ENCODE measurements around the gene RIMS3.

Gene RIMS3

GRCh38 chr1:40606978-40607377 is 58.5 kb downstream of the RIMS3 start:
- H3K4me3 ChIP-seq (ENCODE audit: low read depth, low read length) = no peak overlapping the region
- no peak for TF ChIP-seq CTCF (IDR thresholded peaks at IDR 0.05; ENCODE audit: borderline replicate concordance, insufficient read depth, low read depth, low read length)

GRCh38 chr1:40606194-40606593 is 59.3 kb downstream of the RIMS3 start:
- no peak overlapping the region for H3K4me3 ChIP-seq (ENCODE audit: low read depth, low read length)
- no peak for TF ChIP-seq CTCF (IDR thresholded peaks at IDR 0.05; ENCODE audit: borderline replicate concordance, insufficient read depth, low read depth, low read length)

- no peak overlapping the region for H3K4me3 ChIP-seq (ENCODE audit: low read depth, low read length)
- TF ChIP-seq CTCF (IDR thresholded peaks at IDR 0.05; ENCODE audit: borderline replicate concordance, insufficient read depth, low read depth, low read length) = no peak
Measured at GRCh38 chr1:40599926-40600325, 65.6 kb downstream of the RIMS3 start.

GRCh38 chr1:40595623-40596022 is 69.9 kb downstream of the RIMS3 start:
- TF ChIP-seq CTCF (IDR thresholded peaks at IDR 0.05; ENCODE audit: borderline replicate concordance, insufficient read depth, low read depth, low read length) = no peak
- H3K4me3 ChIP-seq (ENCODE audit: low read depth, low read length) = no peak overlapping the region

- TF ChIP-seq CTCF (IDR thresholded peaks at IDR 0.05; ENCODE audit: borderline replicate concordance, insufficient read depth, low read depth, low read length) = no peak
Measured at GRCh38 chr1:40594187-40594531, 71.3 kb downstream of the RIMS3 start.

GRCh38 chr1:40593449-40594186 is 71.9 kb downstream of the RIMS3 start:
- TF ChIP-seq CTCF (IDR thresholded peaks at IDR 0.05; ENCODE audit: borderline replicate concordance, insufficient read depth, low read depth, low read length) = no peak
- H3K4me3 ChIP-seq (ENCODE audit: low read depth, low read length) = no peak overlapping the region

More at GRCh38 chr1:40594187-40594531, 71.3 kb downstream of the RIMS3 start:
- H3K4me3 ChIP-seq (ENCODE audit: low read depth, low read length) = no peak overlapping the region

- TF ChIP-seq CTCF (IDR thresholded peaks at IDR 0.05; ENCODE audit: borderline replicate concordance, insufficient read depth, low read depth, low read length) = no peak
- H3K4me3 ChIP-seq (ENCODE audit: low read depth, low read length) = no peak overlapping the region
Measured at GRCh38 chr1:40592107-40592803, 73.2 kb downstream of the RIMS3 start.

Measured in GM12875 (cell line).